ENCODE measurements around the gene TMEM218.

GRCh38 chr11:125081098-125081798 lies 30.2 kb downstream of the TMEM218 start:
- no peak for TF ChIP-seq ZFP30 (CRISPR knock-in tag; IDR thresholded peaks at IDR 0.05)
- TF ChIP-seq PATZ1 (CRISPR knock-in tag; IDR thresholded peaks at IDR 0.05; ENCODE audit: borderline replicate concordance) = no peak
- TF ChIP-seq ZFP3 (CRISPR knock-in tag; IDR thresholded peaks at IDR 0.05) = no peak
- TF ChIP-seq CSRNP3 (CRISPR knock-in tag; IDR thresholded peaks at IDR 0.05) = no peak
- no peak for TF ChIP-seq RARB (CRISPR knock-in tag; IDR thresholded peaks at IDR 0.05)
- no peak for TF ChIP-seq TCF4 (CRISPR knock-in tag; IDR thresholded peaks at IDR 0.05; ENCODE audit: borderline replicate concordance)
- no peak for TF ChIP-seq CREB5 (CRISPR knock-in tag; IDR thresholded peaks at IDR 0.05; ENCODE audit: low read depth)
- TF ChIP-seq ARNTL (CRISPR knock-in tag; IDR thresholded peaks at IDR 0.05; ENCODE audit: borderline replicate concordance, low read depth) = no peak
- TF ChIP-seq ZNF70 (CRISPR knock-in tag; IDR thresholded peaks at IDR 0.05) = no peak
- TF ChIP-seq ZNF565 (CRISPR knock-in tag; conservative IDR thresholded peaks at IDR 0.05; ENCODE audit: low read depth) = no peak
- TF ChIP-seq SNAI2 (CRISPR knock-in tag; IDR thresholded peaks at IDR 0.05) = no peak

Measured in SK-N-SH treated with all-trans-retinoic acid at 6 μM for 48 hours (cell line).